ENCODE results near the gene CCR6. TPM values are rescaled to one million over a fixed set of nuclear protein-coding genes. Genes with fewer than 3 reads are reported as not detected.

Gene CCR6
- total and polyA plus RNA-seq, 9 donors, result 0.11 to 0.76 TPM; not detected in 7

GRCh38 chr6:167152862-167153261 lies 30.0 kb downstream of the CCR6 start:
- WGBS (ENCODE audit: insufficient coverage), result 66% methylated on average over 4 of the region's 9 CpGs
- no peak for DNase-seq
- no peaks in the 10 kb centered on the region for H3K9me3 ChIP-seq (replicated peaks; ENCODE audit: control insufficient read depth, low read depth, low read length)
- no peak overlapping the region for H3K4me3 ChIP-seq (ENCODE audit: low read length)
- H3K27me3 ChIP-seq (ENCODE audit: control insufficient read depth, insufficient read depth, low read length), result peaks cover 7% of the 10 kb centered on the region
- no peaks in the 10 kb centered on the region for H3K36me3 ChIP-seq (ENCODE audit: control insufficient read depth, insufficient read depth, low read length)
- no peak overlapping the region for H3K27ac ChIP-seq (ENCODE audit: low read length)
- peaks cover 6% of the 10 kb centered on the region for H3K4me1 ChIP-seq (ENCODE audit: control insufficient read depth, insufficient read depth, low read length)

- WGBS (ENCODE audit: insufficient coverage), result 31% methylated on average over 5 of the region's 13 CpGs
- DNase-seq, result peak; percentile 47
- Histone ChIP-seq H3K4me3 (ENCODE audit: low read length) (no peak overlapping the region), H3K9me3 (replicated peaks; ENCODE audit: control insufficient read depth, low read depth, low read length) (no peaks in the 10 kb centered on the region), H3K27me3 (ENCODE audit: control insufficient read depth, insufficient read depth, low read length) (peaks cover 2% of the 10 kb centered on the region), H3K4me1 (ENCODE audit: control insufficient read depth, insufficient read depth, low read length) (peaks cover 6% of the 10 kb centered on the region), H3K27ac (ENCODE audit: low read length) (no peak overlapping the region), H3K36me3 (ENCODE audit: control insufficient read depth, insufficient read depth, low read length) (no peaks in the 10 kb centered on the region)
Measured at GRCh38 chr6:167153521-167153959, 30.6 kb downstream of the CCR6 start.

GRCh38 chr6:167154291-167154690 lies 31.4 kb downstream of the CCR6 start:
- 84% methylated on average over 9 of the region's 9 CpGs for WGBS (ENCODE audit: insufficient coverage)
- no peaks in the 10 kb centered on the region for H3K36me3 ChIP-seq (ENCODE audit: control insufficient read depth, insufficient read depth, low read length)
- H3K27ac ChIP-seq (ENCODE audit: low read length), result no peak overlapping the region
- DNase-seq, result no peak
- peaks cover 6% of the 10 kb centered on the region for H3K4me1 ChIP-seq (ENCODE audit: control insufficient read depth, insufficient read depth, low read length)
- H3K4me3 ChIP-seq (ENCODE audit: low read length), result no peak overlapping the region
- no peaks in the 10 kb centered on the region for H3K9me3 ChIP-seq (replicated peaks; ENCODE audit: control insufficient read depth, low read depth, low read length)
- peaks cover 2% of the 10 kb centered on the region for H3K27me3 ChIP-seq (ENCODE audit: control insufficient read depth, insufficient read depth, low read length)

GRCh38 chr6:167154895-167155294 lies 32.0 kb downstream of the CCR6 start:
- no peaks in the 10 kb centered on the region for H3K9me3 ChIP-seq (replicated peaks; ENCODE audit: control insufficient read depth, low read depth, low read length)
- DNase-seq, result no peak
- H3K4me1 ChIP-seq (ENCODE audit: control insufficient read depth, insufficient read depth, low read length), result peaks cover 6% of the 10 kb centered on the region
- H3K27ac ChIP-seq (ENCODE audit: low read length), result no peak overlapping the region
- H3K27me3 ChIP-seq (ENCODE audit: control insufficient read depth, insufficient read depth, low read length), result peaks cover 2% of the 10 kb centered on the region
- no CpG with 5 or more reads among the region's 2 CpGs for WGBS (ENCODE audit: insufficient coverage)
- no peak overlapping the region for H3K4me3 ChIP-seq (ENCODE audit: low read length)
- H3K36me3 ChIP-seq (ENCODE audit: control insufficient read depth, insufficient read depth, low read length), result no peaks in the 10 kb centered on the region

- peaks cover 4% of the 10 kb centered on the region for H3K27me3 ChIP-seq (ENCODE audit: control insufficient read depth, insufficient read depth, low read length)
- H3K4me1 ChIP-seq (ENCODE audit: control insufficient read depth, insufficient read depth, low read length), result peaks cover 6% of the 10 kb centered on the region
- H3K9me3 ChIP-seq (replicated peaks; ENCODE audit: control insufficient read depth, low read depth, low read length), result no peaks in the 10 kb centered on the region
- no peak for DNase-seq
- 88% methylated on average over 19 of the region's 19 CpGs for WGBS (ENCODE audit: insufficient coverage)
- no peak overlapping the region for H3K27ac ChIP-seq (ENCODE audit: low read length)
- no peaks in the 10 kb centered on the region for H3K36me3 ChIP-seq (ENCODE audit: control insufficient read depth, insufficient read depth, low read length)
- no peak overlapping the region for H3K4me3 ChIP-seq (ENCODE audit: low read length)
Measured at GRCh38 chr6:167157414-167157813, 34.5 kb downstream of the CCR6 start.

- Histone ChIP-seq H3K27me3 (ENCODE audit: control insufficient read depth, insufficient read depth, low read length) (peaks cover 4% of the 10 kb centered on the region), H3K4me3 (ENCODE audit: low read length) (no peak within 1 kb of the TSS), H3K36me3 (ENCODE audit: control insufficient read depth, insufficient read depth, low read length) (no peaks in the 10 kb centered on the region), H3K4me1 (ENCODE audit: control insufficient read depth, insufficient read depth, low read length) (peaks cover 6% of the 10 kb centered on the region), H3K9me3 (replicated peaks; ENCODE audit: control insufficient read depth, low read depth, low read length) (no peaks in the 10 kb centered on the region), H3K27ac (ENCODE audit: low read length) (no peak within 1 kb of the TSS)
- WGBS (ENCODE audit: insufficient coverage), result no CpG with 5 or more reads among the region's 4 CpGs
- no peak for DNase-seq
Measured at GRCh38 chr6:167157863-167158262, 35.0 kb downstream of the CCR6 start, which contains the start of gene GPR31. GPR31 (minus strand) TSS chr6:167157980; CDS start chr6:167157831, 149 bp downstream.

GRCh38 chr6:167161851-167162467 lies 39.1 kb downstream of the CCR6 start:
- H3K9me3 ChIP-seq (replicated peaks; ENCODE audit: control insufficient read depth, low read depth, low read length), result no peaks in the 10 kb centered on the region
- H3K4me3 ChIP-seq (ENCODE audit: low read length), result no peak overlapping the region
- H3K4me1 ChIP-seq (ENCODE audit: control insufficient read depth, insufficient read depth, low read length), result no peaks in the 10 kb centered on the region
- H3K27me3 ChIP-seq (ENCODE audit: control insufficient read depth, insufficient read depth, low read length), result peaks cover 6% of the 10 kb centered on the region
- no peaks in the 10 kb centered on the region for H3K36me3 ChIP-seq (ENCODE audit: control insufficient read depth, insufficient read depth, low read length)
- no peak overlapping the region for H3K27ac ChIP-seq (ENCODE audit: low read length)
- no peak for DNase-seq
- WGBS (ENCODE audit: insufficient coverage), result 97% methylated on average over 5 of the region's 5 CpGs

- no peaks in the 10 kb centered on the region for H3K4me1 ChIP-seq (ENCODE audit: control insufficient read depth, insufficient read depth, low read length)
- H3K4me3 ChIP-seq (ENCODE audit: low read length), result no peak overlapping the region
- peaks cover 6% of the 10 kb centered on the region for H3K27me3 ChIP-seq (ENCODE audit: control insufficient read depth, insufficient read depth, low read length)
- WGBS (ENCODE audit: insufficient coverage), result 72% methylated on average over 12 of the region's 12 CpGs
- no peak overlapping the region for H3K27ac ChIP-seq (ENCODE audit: low read length)
- no peak for DNase-seq
- H3K36me3 ChIP-seq (ENCODE audit: control insufficient read depth, insufficient read depth, low read length), result no peaks in the 10 kb centered on the region
- no peaks in the 10 kb centered on the region for H3K9me3 ChIP-seq (replicated peaks; ENCODE audit: control insufficient read depth, low read depth, low read length)
Measured at GRCh38 chr6:167162591-167162990, 39.7 kb downstream of the CCR6 start.

GRCh38 chr6:167163476-167164011 lies 40.6 kb downstream of the CCR6 start:
- WGBS (ENCODE audit: insufficient coverage), result 54% methylated on average over 6 of the region's 9 CpGs
- Histone ChIP-seq H3K36me3 (ENCODE audit: control insufficient read depth, insufficient read depth, low read length) (no peaks in the 10 kb centered on the region), H3K27ac (ENCODE audit: low read length) (no peak overlapping the region), H3K4me1 (ENCODE audit: control insufficient read depth, insufficient read depth, low read length) (no peaks in the 10 kb centered on the region), H3K27me3 (ENCODE audit: control insufficient read depth, insufficient read depth, low read length) (peaks cover 6% of the 10 kb centered on the region), H3K9me3 (replicated peaks; ENCODE audit: control insufficient read depth, low read depth, low read length) (no peaks in the 10 kb centered on the region), H3K4me3 (ENCODE audit: low read length) (no peak overlapping the region)
- DNase-seq, result no peak

- H3K36me3 ChIP-seq (ENCODE audit: control insufficient read depth, insufficient read depth, low read length), result no peaks in the 10 kb centered on the region
- 40% methylated on average over 1 of the region's 3 CpGs for WGBS (ENCODE audit: insufficient coverage)
- no peak for DNase-seq
- H3K9me3 ChIP-seq (replicated peaks; ENCODE audit: control insufficient read depth, low read depth, low read length), result no peaks in the 10 kb centered on the region
- peaks cover 6% of the 10 kb centered on the region for H3K27me3 ChIP-seq (ENCODE audit: control insufficient read depth, insufficient read depth, low read length)
- no peak overlapping the region for H3K27ac ChIP-seq (ENCODE audit: low read length)
- H3K4me1 ChIP-seq (ENCODE audit: control insufficient read depth, insufficient read depth, low read length), result no peaks in the 10 kb centered on the region
- no peak overlapping the region for H3K4me3 ChIP-seq (ENCODE audit: low read length)
Measured at GRCh38 chr6:167164261-167164660, 41.4 kb downstream of the CCR6 start.

Data from muscle of leg (tissue), 11 donors.